ENCODE measurements around the gene ASB7.

Gene ASB7

GRCh38 chr15:100627789-100628395 lies 25.5 kb downstream of the ASB7 start:
- no peak overlapping the region for H3K4ac ChIP-seq (ENCODE audit: low read depth, low read length)
- no peak overlapping the region for H3K18ac ChIP-seq (ENCODE audit: low read length)
- no peak overlapping the region for H3K23ac ChIP-seq (ENCODE audit: low read length)
- no peaks in the 10 kb centered on the region for H3K4me1 ChIP-seq (ENCODE audit: control insufficient read depth, low read depth, low read length)
- H2BK120ac ChIP-seq (ENCODE audit: low read depth, low read length): no peak overlapping the region
- no peak overlapping the region for H4K5ac ChIP-seq (ENCODE audit: low read length)
- DNase-seq: peak; percentile 78
- H3K79me2 ChIP-seq (ENCODE audit: control insufficient read depth, insufficient read depth, low read length): no peaks in the 10 kb centered on the region
- no peak overlapping the region for H3K27ac ChIP-seq (ENCODE audit: low read depth, low read length)
- no peak overlapping the region for H4K8ac ChIP-seq (ENCODE audit: low read depth, low read length)
- H3K56ac ChIP-seq (ENCODE audit: low read length): no peak overlapping the region
- no peak overlapping the region for H2BK5ac ChIP-seq (ENCODE audit: low read length)
- no peaks in the 10 kb centered on the region for H3K36me3 ChIP-seq (ENCODE audit: control insufficient read depth, insufficient read depth, low read length)
- H2AK5ac ChIP-seq (ENCODE audit: low read length): no peak overlapping the region
- no peak overlapping the region for H3K4me3 ChIP-seq (ENCODE audit: low read length)
- H3K4me2 ChIP-seq (ENCODE audit: low read length): no peak overlapping the region
- H3K79me1 ChIP-seq (ENCODE audit: low read length): peaks cover 3% of the 10 kb centered on the region
- no peak overlapping the region for H2BK15ac ChIP-seq (replicated peaks; ENCODE audit: low read depth)
- H3K9ac ChIP-seq (ENCODE audit: low read length): no peak overlapping the region
- WGBS (ENCODE audit: extremely low coverage, insufficient coverage, low lambda C conversion rate): no CpG with 5 or more reads among the region's 6 CpGs
- no peaks in the 10 kb centered on the region for H3K27me3 ChIP-seq (ENCODE audit: insufficient read depth, low read length, poor library complexity)

DNA sequence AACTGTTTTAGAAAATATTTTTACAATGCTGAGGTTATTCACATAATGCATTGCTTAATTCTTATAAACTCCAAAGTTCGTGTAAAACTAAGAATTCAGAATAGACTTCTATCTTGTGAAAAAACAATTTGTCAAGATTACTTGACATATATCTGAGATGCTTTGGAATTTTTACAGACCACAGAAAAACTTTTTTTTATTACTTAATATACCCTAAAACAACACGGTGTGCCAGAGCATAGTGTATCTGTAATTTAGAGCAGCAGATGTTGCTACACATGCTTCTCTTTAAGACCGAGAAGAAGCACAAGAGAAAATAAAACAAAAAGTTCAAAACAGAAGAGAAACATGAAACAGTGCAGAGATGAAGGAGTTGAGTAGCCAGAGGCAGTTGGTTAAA lies 26.4 kb downstream of the ASB7 start:
- Histone ChIP-seq H2BK5ac (ENCODE audit: low read length) (no peak overlapping the region), H4K8ac (ENCODE audit: low read depth, low read length) (no peak overlapping the region), H2BK15ac (replicated peaks; ENCODE audit: low read depth) (no peak overlapping the region), H3K79me2 (ENCODE audit: control insufficient read depth, insufficient read depth, low read length) (peaks cover 2% of the 10 kb centered on the region), H3K4me3 (ENCODE audit: low read length) (no peak overlapping the region), H3K27me3 (ENCODE audit: insufficient read depth, low read length, poor library complexity) (no peaks in the 10 kb centered on the region), H3K4me1 (ENCODE audit: control insufficient read depth, low read depth, low read length) (no peaks in the 10 kb centered on the region), H3K4ac (ENCODE audit: low read depth, low read length) (no peak overlapping the region), H2AK5ac (ENCODE audit: low read length) (no peak overlapping the region), H2BK120ac (ENCODE audit: low read depth, low read length) (no peak overlapping the region), H3K4me2 (ENCODE audit: low read length) (no peak overlapping the region), H3K56ac (ENCODE audit: low read length) (no peak overlapping the region), H3K27ac (ENCODE audit: low read depth, low read length) (no peak overlapping the region), H3K79me1 (ENCODE audit: low read length) (peaks cover 3% of the 10 kb centered on the region), H3K9ac (ENCODE audit: low read length) (no peak overlapping the region), H3K36me3 (ENCODE audit: control insufficient read depth, insufficient read depth, low read length) (no peaks in the 10 kb centered on the region), H3K18ac (ENCODE audit: low read length) (no peak overlapping the region), H4K5ac (ENCODE audit: low read length) (no peak overlapping the region), H3K23ac (ENCODE audit: low read length) (no peak overlapping the region)
- WGBS (ENCODE audit: extremely low coverage, insufficient coverage, low lambda C conversion rate): no CpG with 5 or more reads among the region's 3 CpGs
- no peak for DNase-seq

- Histone ChIP-seq H2BK5ac (ENCODE audit: low read length) (no peak overlapping the region), H4K8ac (ENCODE audit: low read depth, low read length) (no peak overlapping the region), H2BK15ac (replicated peaks; ENCODE audit: low read depth) (no peak overlapping the region), H3K9ac (ENCODE audit: low read length) (no peak overlapping the region), H3K4ac (ENCODE audit: low read depth, low read length) (no peak overlapping the region), H3K23ac (ENCODE audit: low read length) (no peak overlapping the region), H2BK120ac (ENCODE audit: low read depth, low read length) (no peak overlapping the region), H3K4me3 (ENCODE audit: low read length) (no peak overlapping the region), H3K79me2 (ENCODE audit: control insufficient read depth, insufficient read depth, low read length) (peaks cover 4% of the 10 kb centered on the region), H3K27me3 (ENCODE audit: insufficient read depth, low read length, poor library complexity) (no peaks in the 10 kb centered on the region), H3K18ac (ENCODE audit: low read length) (no peak overlapping the region), H2AK5ac (ENCODE audit: low read length) (no peak overlapping the region), H3K79me1 (ENCODE audit: low read length) (peaks cover 4% of the 10 kb centered on the region), H3K27ac (ENCODE audit: low read depth, low read length) (no peak overlapping the region), H3K36me3 (ENCODE audit: control insufficient read depth, insufficient read depth, low read length) (no peaks in the 10 kb centered on the region), H3K56ac (ENCODE audit: low read length) (no peak overlapping the region), H3K4me2 (ENCODE audit: low read length) (no peak overlapping the region), H3K4me1 (ENCODE audit: control insufficient read depth, low read depth, low read length) (peaks cover 13% of the 10 kb centered on the region), H4K5ac (ENCODE audit: low read length) (no peak overlapping the region)
- no CpG with 5 or more reads among the region's 10 CpGs for WGBS (ENCODE audit: extremely low coverage, insufficient coverage, low lambda C conversion rate)
- DNase-seq: no peak
Observed at GRCh38 chr15:100631831-100632230, 29.4 kb downstream of the ASB7 start.

- no peak overlapping the region for H4K8ac ChIP-seq (ENCODE audit: low read depth, low read length)
- H3K79me1 ChIP-seq (ENCODE audit: low read length): peaks cover 6% of the 10 kb centered on the region
- no peak overlapping the region for H2AK5ac ChIP-seq (ENCODE audit: low read length)
- no peak overlapping the region for H2BK15ac ChIP-seq (replicated peaks; ENCODE audit: low read depth)
- peaks cover 13% of the 10 kb centered on the region for H3K4me1 ChIP-seq (ENCODE audit: control insufficient read depth, low read depth, low read length)
- H3K4me2 ChIP-seq (ENCODE audit: low read length): no peak overlapping the region
- no peak for DNase-seq
- H3K27ac ChIP-seq (ENCODE audit: low read depth, low read length): no peak overlapping the region
- no CpG with 5 or more reads among the region's 1 CpG for WGBS (ENCODE audit: extremely low coverage, insufficient coverage, low lambda C conversion rate)
- H4K5ac ChIP-seq (ENCODE audit: low read length): no peak overlapping the region
- H3K23ac ChIP-seq (ENCODE audit: low read length): no peak overlapping the region
- H3K27me3 ChIP-seq (ENCODE audit: insufficient read depth, low read length, poor library complexity): no peaks in the 10 kb centered on the region
- no peak overlapping the region for H3K4me3 ChIP-seq (ENCODE audit: low read length)
- H2BK120ac ChIP-seq (ENCODE audit: low read depth, low read length): no peak overlapping the region
- no peaks in the 10 kb centered on the region for H3K36me3 ChIP-seq (ENCODE audit: control insufficient read depth, insufficient read depth, low read length)
- H3K9ac ChIP-seq (ENCODE audit: low read length): no peak overlapping the region
- no peak overlapping the region for H3K4ac ChIP-seq (ENCODE audit: low read depth, low read length)
- no peak overlapping the region for H3K18ac ChIP-seq (ENCODE audit: low read length)
- H2BK5ac ChIP-seq (ENCODE audit: low read length): no peak overlapping the region
- no peak overlapping the region for H3K56ac ChIP-seq (ENCODE audit: low read length)
- H3K79me2 ChIP-seq (ENCODE audit: control insufficient read depth, insufficient read depth, low read length): peaks cover 4% of the 10 kb centered on the region
Observed at GRCh38 chr15:100633763-100634075, 31.3 kb downstream of the ASB7 start.

- no CpG with 5 or more reads among the region's 11 CpGs for WGBS (ENCODE audit: extremely low coverage, insufficient coverage, low lambda C conversion rate)
- DNase-seq: peak; percentile 80
- H2AK5ac ChIP-seq (ENCODE audit: low read length): no peak overlapping the region
- H3K4ac ChIP-seq (ENCODE audit: low read depth, low read length): peak overlapping the region; percentile 71
- no peak overlapping the region for H2BK15ac ChIP-seq (replicated peaks; ENCODE audit: low read depth)
- peak overlapping the region; percentile 69 for H3K18ac ChIP-seq (ENCODE audit: low read length)
- no peaks in the 10 kb centered on the region for H3K36me3 ChIP-seq (ENCODE audit: control insufficient read depth, insufficient read depth, low read length)
- no peak overlapping the region for H2BK120ac ChIP-seq (ENCODE audit: low read depth, low read length)
- H2BK5ac ChIP-seq (ENCODE audit: low read length): no peak overlapping the region
- peak overlapping the region; percentile 37 for H3K56ac ChIP-seq (ENCODE audit: low read length)
- H3K79me1 ChIP-seq (ENCODE audit: low read length): peaks cover 6% of the 10 kb centered on the region
- no peak overlapping the region for H3K27ac ChIP-seq (ENCODE audit: low read depth, low read length)
- no peak overlapping the region for H3K23ac ChIP-seq (ENCODE audit: low read length)
- H3K27me3 ChIP-seq (ENCODE audit: insufficient read depth, low read length, poor library complexity): no peaks in the 10 kb centered on the region
- H3K79me2 ChIP-seq (ENCODE audit: control insufficient read depth, insufficient read depth, low read length): peaks cover 4% of the 10 kb centered on the region
- no peak overlapping the region for H3K9ac ChIP-seq (ENCODE audit: low read length)
- H3K4me3 ChIP-seq (ENCODE audit: low read length): no peak overlapping the region
- H4K5ac ChIP-seq (ENCODE audit: low read length): no peak overlapping the region
- H3K4me1 ChIP-seq (ENCODE audit: control insufficient read depth, low read depth, low read length): peaks cover 13% of the 10 kb centered on the region
- H4K8ac ChIP-seq (ENCODE audit: low read depth, low read length): no peak overlapping the region
- H3K4me2 ChIP-seq (ENCODE audit: low read length): no peak overlapping the region
Observed at GRCh38 chr15:100635406-100636071, 33.1 kb downstream of the ASB7 start.
